IMR-90 (cell line): Measurements from ENCODE around the gene NEO1. TPM values are rescaled to one million over a fixed set of nuclear protein-coding genes. Genes with fewer than 3 reads are reported as not detected.

Source experiments
- ATAC-seq: fragments of 200-7000 bp; cut with Tn5 transposase; 2 replicates; pipeline ENCODE4 v1.9.1; 2020; ENCODE audit warnings: low read depth, mild to moderate bottlenecking, moderate library complexity
- BruUV-seq: library from RNA; stranded (reverse); fragments of 400-500 nt; replicated peaks from 2 replicates; lab custom pipeline; 2021; lab: Mats Ljungman, UMichigan
- CTCF ChIA-PET: fragments of 300-600 bp; formaldehyde crosslinking; extraction: SDS; loops from one replicate; lab custom pipeline; 2021; ENCODE audit warnings: antibody characterized with exemption; lab: Yijun Ruan, JAX
- POLR2A ChIA-PET: fragments of 300-600 bp; sonication (Branson Sonifier 250); formaldehyde crosslinking; loops from one replicate; lab custom pipeline; 2022; ENCODE audit warnings: antibody characterized with exemption; ENCODE audit not compliant: unreplicated experiment; lab: Charles Lee
- DNase-seq: peaks from one replicate; pipeline ENCODE4 v3.0.0; 2013
- H2AFZ ChIP-seq: replicated peaks from 2 replicates; pipeline ENCODE3; 2013; ENCODE audit warnings: low read length, mild to moderate bottlenecking; ENCODE audit not compliant: poor library complexity
- H2AK5ac ChIP-seq: 2 replicates; pipeline ENCODE4 v1.6.1; 2013; ENCODE audit warnings: low read depth, low read length, inconsistent platforms
- H2AK9ac ChIP-seq: replicated peaks from 2 replicates; pipeline ENCODE3; 2013; ENCODE audit warnings: mild to moderate bottlenecking, low read depth, low read length, moderate library complexity; ENCODE audit not compliant: poor library complexity
- H2BK120ac ChIP-seq: 2 replicates; pipeline ENCODE4 v1.6.1; 2013; ENCODE audit warnings: low read depth, low read length, inconsistent platforms
- H2BK15ac ChIP-seq: 3 replicates; pipeline ENCODE4 v1.6.1; 2013; ENCODE audit warnings: low read depth, low read length, inconsistent platforms
- H2BK20ac ChIP-seq: 2 replicates; pipeline ENCODE4 v1.6.1; 2013; ENCODE audit warnings: low read depth, mild to moderate bottlenecking, inconsistent platforms, low read length, moderate library complexity
- H2BK5ac ChIP-seq: 2 replicates; pipeline ENCODE4 v1.6.1; 2013; ENCODE audit warnings: mild to moderate bottlenecking, low read depth, low read length, inconsistent platforms; ENCODE audit not compliant: poor library complexity, severe bottlenecking
- H3K14ac ChIP-seq: replicated peaks from 2 replicates; pipeline ENCODE4 v1.6.1; 2013; ENCODE audit warnings: low read depth, low read length, inconsistent platforms
- H3K18ac ChIP-seq: 2 replicates; pipeline ENCODE4 v1.6.1; 2013; ENCODE audit warnings: low read depth, low read length, control low read depth
- H3K23ac ChIP-seq: 2 replicates; pipeline ENCODE4 v1.6.1; 2013; ENCODE audit warnings: low read depth, low read length, inconsistent platforms
- H3K27ac ChIP-seq: 2 replicates; pipeline ENCODE4 v1.5.1; 2013; ENCODE audit warnings: mild to moderate bottlenecking, control low read depth, low read length; ENCODE audit not compliant: insufficient read depth
- H3K27me3 ChIP-seq: 2 replicates; pipeline ENCODE4 v1.6.1; 2013; ENCODE audit warnings: low read length; ENCODE audit not compliant: control insufficient read depth, insufficient read depth
- H3K36me3 ChIP-seq: 2 replicates; pipeline ENCODE4 v1.6.1; 2013; ENCODE audit warnings: low read length, mixed read lengths; ENCODE audit not compliant: control insufficient read depth, insufficient read depth
- H3K4ac ChIP-seq: 2 replicates; pipeline ENCODE4 v1.6.1; 2013; ENCODE audit warnings: low read depth, low read length, inconsistent platforms
- H3K4me1 ChIP-seq: 2 replicates; pipeline ENCODE4 v1.6.1; 2013; ENCODE audit warnings: low read length, mixed read lengths; ENCODE audit not compliant: control insufficient read depth, insufficient read depth
- H3K4me2 ChIP-seq: 2 replicates; pipeline ENCODE4 v1.6.1; 2013; ENCODE audit warnings: low read depth, mild to moderate bottlenecking, control low read depth, low read length, moderate library complexity
- H3K4me3 ChIP-seq: 2 replicates; pipeline ENCODE4 v1.5.1; 2013; ENCODE audit warnings: low read depth, mild to moderate bottlenecking, control low read depth, low read length, moderate library complexity; ENCODE audit not compliant: insufficient read depth
- H3K56ac ChIP-seq: 2 replicates; pipeline ENCODE4 v1.6.1; 2013; ENCODE audit warnings: low read length, inconsistent platforms; ENCODE audit not compliant: insufficient read depth; ENCODE audit errors: extremely low read depth
- H3K79me1 ChIP-seq, 2 experiments: 2 replicates each; pipeline ENCODE4 v1.6.1; 2013; ENCODE audit warnings: low read length in 2 of 2, inconsistent platforms in 1 of 2, low read depth in 1 of 2
- H3K9ac ChIP-seq: 2 replicates; pipeline ENCODE4 v1.6.1; 2013; ENCODE audit warnings: low read depth, low read length, control low read depth
- H3K9me1 ChIP-seq: 2 replicates; pipeline ENCODE4 v1.6.1; 2013; ENCODE audit warnings: low read length, inconsistent platforms; ENCODE audit not compliant: insufficient read depth
- H3K9me3 ChIP-seq: 2 replicates; pipeline ENCODE4 v1.6.1; 2013; ENCODE audit warnings: low read length; ENCODE audit not compliant: control insufficient read depth, insufficient read depth
- H4K20me1 ChIP-seq: 2 replicates; pipeline ENCODE4 v1.6.1; 2013; ENCODE audit warnings: low read length, inconsistent platforms; ENCODE audit not compliant: insufficient read depth
- H4K5ac ChIP-seq: 2 replicates; pipeline ENCODE4 v1.6.1; 2013; ENCODE audit warnings: mild to moderate bottlenecking, low read depth, low read length, control low read depth
- H4K8ac ChIP-seq, 2 experiments: 2 replicates each; pipeline ENCODE4 v1.6.1; 2013; ENCODE audit warnings: low read depth in 2 of 2, low read length in 2 of 2, control low read depth in 1 of 2, inconsistent platforms in 1 of 2
- H4K91ac ChIP-seq: 2 replicates; pipeline ENCODE4 v1.6.1; 2013; ENCODE audit warnings: low read depth, low read length, inconsistent platforms; ENCODE audit not compliant: insufficient read depth
- USF2 ChIP-seq: fragments of 150-350 bp; IDR thresholded peaks from 2 replicates; pipeline ENCODE4 v1.6.1; 2017; ENCODE audit warnings: mild to moderate bottlenecking, antibody characterized with exemption, low read length, low read depth
- WGBS, 2 experiments: methylation state at CpG; one replicate each; pipeline versions ENCODE4 v1.1.5 to v1.1.7; 2013; ENCODE audit warnings: missing lambda C conversion rate in 2 of 2; ENCODE audit not compliant: insufficient read length in 1 of 2; ENCODE audit errors: extremely low coverage in 2 of 2; 5-methylcytosine and 5-hydroxymethylcytosine counted together
- dilution Hi-C: fragments of 300-500 bp; cut with HindIII; formaldehyde crosslinking; loops from one replicate; pipeline ENCODE4 v1.14.3; 2018; ENCODE audit warnings: low sequenced_read_pairs; ENCODE audit not compliant: unreplicated experiment
- in situ Hi-C: fragments of 300-500 bp; cut with MboI; formaldehyde crosslinking; loops from 3 replicates; pipeline ENCODE4 v1.14.3; 2019; ENCODE audit warnings: low sequenced_read_pairs, inconsistent platforms, mixed read lengths
- intact Hi-C: fragments of 100-400 bp; cut with micrococcal nuclease; formaldehyde crosslinking; loops from 2 replicates; pipeline ENCODE4 v1.10.0; 2022
- polyA plus RNA-seq, 3 experiments: library from polyadenylated mRNA; depleted of rRNA; stranded (reverse); fragments of >200 nt; gene quantifications; 2 replicates each; pipeline ENCODE4 v1.2.3, GENCODE V29; 2012; ENCODE audit warnings: low replicate concordance in 1 of 3
- total RNA-seq: library from RNA; depleted of rRNA; stranded (reverse); fragments of >200 nt; gene quantifications from 2 replicates; pipeline ENCODE4 v1.2.3, GENCODE V29; 2012

The NEO1 gene
- total and polyA plus RNA-seq, 2 of the 4 experiments (the other 2 are of a cell fraction), result 16.3 to 18.5 TPM

DNA sequence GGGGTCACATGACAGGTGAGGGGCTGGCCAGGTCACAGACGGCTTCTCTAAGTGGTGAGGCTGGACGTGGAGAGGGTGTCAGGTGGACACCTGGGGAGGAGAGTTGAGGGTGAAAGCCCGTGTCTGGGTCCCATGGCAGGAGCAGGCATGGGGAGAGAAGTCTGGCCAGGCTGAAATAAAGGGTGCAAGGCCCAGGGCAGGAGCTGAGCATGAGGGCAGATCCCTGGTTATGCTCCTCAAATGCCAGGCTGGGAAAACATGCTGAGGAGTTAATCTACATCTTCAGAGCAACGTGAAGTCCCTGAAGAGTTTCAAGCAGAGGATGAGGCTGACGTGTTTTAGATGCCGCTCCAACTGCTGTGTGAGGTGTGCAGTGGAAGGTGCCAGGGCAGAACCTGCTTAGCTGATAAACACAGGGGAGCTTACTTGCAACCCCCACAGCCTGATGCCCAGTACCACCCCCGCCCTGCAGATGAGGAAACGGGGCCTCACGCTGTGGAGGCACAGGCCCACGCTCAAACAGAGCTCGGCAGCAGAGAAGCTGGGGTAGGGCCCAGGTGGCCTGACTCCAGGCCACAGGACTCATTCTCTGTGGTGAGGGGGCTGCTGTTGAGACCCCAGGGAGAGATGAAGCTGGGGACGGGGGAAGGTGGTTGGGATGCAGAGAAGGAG lies 276.0 kb downstream of the NEO1 start:
- no TSS peak for BruUV-seq
- no peak for ATAC-seq
- POLR2A ChIA-PET, result no interaction called here

More for the DNA sequence above, 276.0 kb downstream of the NEO1 start:
- Histone ChIP-seq H3K27ac (no peak overlapping the region), H2AK5ac (no peak overlapping the region), H3K79me1 (no peaks in the 10 kb centered on the region), H2AFZ (no peak overlapping the region), H3K4me3 (no peak overlapping the region), H3K14ac (no peak overlapping the region), H4K91ac (no peak overlapping the region), H4K8ac (no peak overlapping the region), H3K4me1 (no peaks in the 10 kb centered on the region), H3K36me3 (no peaks in the 10 kb centered on the region), H4K5ac (no peak overlapping the region), H3K27me3 (peaks cover 30% of the 10 kb centered on the region; the same call in 1 of the 2 replicates), H4K20me1 (no peaks in the 10 kb centered on the region), H2BK20ac (no peak overlapping the region), H2BK5ac (no peak overlapping the region), H3K9ac (no peak overlapping the region), H3K23ac (no peak overlapping the region), H2BK15ac (no peak overlapping the region), H3K4ac (no peak overlapping the region), H2BK120ac (no peak overlapping the region), H3K9me3 (no peaks in the 10 kb centered on the region), H2AK9ac (no peak overlapping the region), H3K56ac (no peak overlapping the region), H3K4me2 (no peak overlapping the region), H3K18ac (no peak overlapping the region), H3K9me1 (no peaks in the 10 kb centered on the region; the same call in 1 of the 2 replicates)
- intact Hi-C loops, result no loop called here
- in situ Hi-C loops, result no loop called here
- WGBS, 2 experiments, result 73% methylated on average over 9 of the region's 12 CpGs; no CpG with 5 or more reads in 1 of the 2 experiments
- dilution Hi-C loops, result no loop called here
- CTCF ChIA-PET, result no interaction called here
- no peak for TF ChIP-seq USF2
- no peak for DNase-seq
